Mesodermal cell (in vitro differentiated cells): Measurements from ENCODE around the gene PDE3A.

Source experiments
- H3K27ac ChIP-seq: 2 replicates; pipeline ENCODE4 v1.7.0; 2013; ENCODE audit warnings: mild to moderate bottlenecking, low read depth, low read length, moderate library complexity; ENCODE audit not compliant: severe bottlenecking
- H3K36me3 ChIP-seq: 2 replicates; pipeline ENCODE4 v1.7.1; 2013; ENCODE audit warnings: mild to moderate bottlenecking, low read length, moderate library complexity; ENCODE audit not compliant: control insufficient read depth, insufficient read depth
- H3K4me1 ChIP-seq: one replicate; pipeline ENCODE4 v1.7.1; 2013; ENCODE audit warnings: mild to moderate bottlenecking, low read length; ENCODE audit not compliant: insufficient read depth, control insufficient read depth, poor library complexity, severe bottlenecking
- H3K4me3 ChIP-seq: 2 replicates; pipeline ENCODE4 v1.7.0; 2013; ENCODE audit warnings: low read length, control low read depth, mild to moderate bottlenecking; ENCODE audit not compliant: insufficient read depth, poor library complexity, severe bottlenecking; ENCODE audit errors: extremely low read depth
- H3K9me3 ChIP-seq: 2 replicates; pipeline ENCODE4 v1.7.1; 2013; ENCODE audit warnings: mild to moderate bottlenecking, low read length, moderate library complexity; ENCODE audit not compliant: control insufficient read depth
- WGBS, 2 experiments: methylation state at CpG; one replicate each; pipeline ENCODE4 v1.1.5; 2013; ENCODE audit warnings: missing lambda C conversion rate in 2 of 2; ENCODE audit not compliant: insufficient coverage in 2 of 2; 5-methylcytosine and 5-hydroxymethylcytosine counted together

Gene PDE3A

GRCh38 chr12:20360407-20360806, 7.9 kb upstream of the PDE3A start:
- no peak overlapping the region for H3K27ac ChIP-seq
- no peaks in the 10 kb centered on the region for H3K36me3 ChIP-seq
- H3K4me1 ChIP-seq = no peaks in the 10 kb centered on the region
- no peaks in the 10 kb centered on the region for H3K9me3 ChIP-seq
- 100% methylated on average over 1 to 2 of the region's 3 CpGs for WGBS, 2 experiments
- no peak overlapping the region for H3K4me3 ChIP-seq

GRCh38 chr12:20361416-20361815, 6.9 kb upstream of the PDE3A start:
- WGBS, 2 experiments = 83 to 100% methylated on average over 1 to 3 of the region's 3 CpGs
- no peaks in the 10 kb centered on the region for H3K9me3 ChIP-seq
- H3K27ac ChIP-seq = no peak overlapping the region

GRCh38 chr12:20364501-20364900, 3.8 kb upstream of the PDE3A start:
- no peaks in the 10 kb centered on the region for H3K36me3 ChIP-seq
- H3K9me3 ChIP-seq = no peaks in the 10 kb centered on the region
- H3K4me3 ChIP-seq = no peak overlapping the region
- 60 to 86% methylated on average over 2 to 3 of the region's 4 CpGs for WGBS, 2 experiments
- no peak overlapping the region for H3K27ac ChIP-seq
- H3K4me1 ChIP-seq = no peaks in the 10 kb centered on the region

More at GRCh38 chr12:20361416-20361815, 6.9 kb upstream of the PDE3A start:
- no peaks in the 10 kb centered on the region for H3K4me1 ChIP-seq
- H3K4me3 ChIP-seq = no peak overlapping the region
- H3K36me3 ChIP-seq = no peaks in the 10 kb centered on the region

- Histone ChIP-seq H3K27ac (no peak overlapping the region), H3K36me3 (no peaks in the 10 kb centered on the region), H3K4me1 (no peaks in the 10 kb centered on the region), H3K4me3 (no peak overlapping the region), H3K9me3 (no peaks in the 10 kb centered on the region)
- 100% methylated on average over 2 of the region's 2 CpGs for WGBS, 2 experiments
These were observed 1.4 kb upstream of the PDE3A start for GRCh38 chr12:20366776-20367409.

GRCh38 chr12:20367583-20368113, 689 bp upstream of the PDE3A start:
- WGBS, 2 experiments = 17 to 20% methylated on average over 1 to 2 of the region's 3 CpGs
- Histone ChIP-seq H3K36me3 (no peaks in the 10 kb centered on the region), H3K4me1 (no peaks in the 10 kb centered on the region)

GRCh38 chr12:20368651-20369304, 441 bp downstream of the PDE3A start:
- 0 to 1% methylated on average over 25 to 34 of the region's 50 CpGs for WGBS, 2 experiments

More at GRCh38 chr12:20367583-20368113, 689 bp upstream of the PDE3A start:
- Histone ChIP-seq H3K9me3 (no peaks in the 10 kb centered on the region), H3K4me3 (peak overlapping the region; percentile 61), H3K27ac (no peak overlapping the region)

GRCh38 chr12:20369305-20370013, 1.1 kb downstream of the PDE3A start:
- Histone ChIP-seq H3K9me3 (no peaks in the 10 kb centered on the region), H3K4me1 (no peaks in the 10 kb centered on the region), H3K27ac (no peak overlapping the region), H3K36me3 (no peaks in the 10 kb centered on the region), H3K4me3 (peak overlapping the region; percentile 61)
- 0 to 1% methylated on average over 40 to 55 of the region's 63 CpGs for WGBS, 2 experiments

More at GRCh38 chr12:20368651-20369304, 441 bp downstream of the PDE3A start:
- Histone ChIP-seq H3K4me1 (no peaks in the 10 kb centered on the region), H3K4me3 (peak overlapping the region; percentile 61), H3K9me3 (no peaks in the 10 kb centered on the region), H3K27ac (peak overlapping the region; percentile 77), H3K36me3 (no peaks in the 10 kb centered on the region)

GRCh38 chr12:20370014-20370386, 1.7 kb downstream of the PDE3A start:
- no peaks in the 10 kb centered on the region for H3K4me1 ChIP-seq
- H3K27ac ChIP-seq = no peak overlapping the region
- 1% methylated on average over 19 to 21 of the region's 21 CpGs for WGBS, 2 experiments

GRCh38 chr12:20370866-20371519, 2.7 kb downstream of the PDE3A start:
- no peaks in the 10 kb centered on the region for H3K4me1 ChIP-seq
- H3K27ac ChIP-seq = no peak overlapping the region
- 83 to 86% methylated on average over 1 of the region's 5 CpGs for WGBS, 2 experiments
- H3K36me3 ChIP-seq = no peaks in the 10 kb centered on the region
- H3K4me3 ChIP-seq = peak overlapping the region; percentile 9
- no peaks in the 10 kb centered on the region for H3K9me3 ChIP-seq

More at GRCh38 chr12:20370014-20370386, 1.7 kb downstream of the PDE3A start:
- Histone ChIP-seq H3K4me3 (peak overlapping the region; percentile 61), H3K36me3 (no peaks in the 10 kb centered on the region), H3K9me3 (no peaks in the 10 kb centered on the region)

- 93% methylated on average over 2 of the region's 3 CpGs; no CpG with 5 or more reads in 1 of the 2 experiments for whole genome bisulfite sequencing, 2 experiments
- no peaks in the 10 kb centered on the region for H3K9me3 ChIP-seq
- H3K27ac ChIP-seq = no peak overlapping the region
- H3K4me3 ChIP-seq = no peak overlapping the region
- no peaks in the 10 kb centered on the region for H3K36me3 ChIP-seq
- no peaks in the 10 kb centered on the region for H3K4me1 ChIP-seq
These were observed 4.2 kb downstream of the PDE3A start for GRCh38 chr12:20372326-20373096.
